GM18526 (cell line): Measurements from ENCODE around the gene POLR2A.
"Not testable (repeated sequence)": the region's sequence is repeated elsewhere in the genome, so short reads cannot be mapped to it uniquely, and the experiment has no call there.

Source experiments
- POLR2A ChIP-seq: IDR thresholded peaks from 3 replicates; pipeline ENCODE4 v1.6.1; 2011; ENCODE audit not compliant: insufficient read length; ENCODE audit errors: extremely low read depth

POLR2A gene

DNA sequence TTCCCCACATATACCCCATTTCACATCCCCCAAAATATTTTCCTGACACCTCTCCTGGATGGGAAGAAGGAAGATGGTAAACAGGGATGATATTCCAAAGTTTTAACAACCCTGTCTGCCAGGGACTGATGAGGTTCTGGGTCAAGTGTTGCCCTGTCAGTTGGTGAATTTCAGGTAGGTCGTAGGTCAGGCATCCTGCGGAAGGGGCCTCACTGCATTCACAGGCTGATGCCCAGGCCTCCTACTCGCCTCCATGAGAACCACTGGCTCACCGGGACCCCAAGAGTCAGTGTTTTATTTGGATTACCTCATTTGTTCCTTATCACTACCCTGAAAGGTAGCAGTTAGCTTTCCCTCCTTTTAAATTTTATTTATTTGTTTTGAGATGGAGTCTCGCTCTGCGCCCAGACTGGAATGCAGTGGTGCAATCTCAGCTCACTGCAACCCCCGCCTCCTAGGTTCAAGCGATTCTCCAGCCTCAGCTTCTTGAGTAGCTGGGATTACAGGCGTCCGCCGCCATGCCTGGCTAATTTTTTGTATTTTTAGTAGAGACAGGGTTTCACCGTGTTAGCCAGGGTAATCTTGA lies 15.3 kb upstream of the POLR2A start:
- no peak for TF ChIP-seq POLR2A

DNA sequence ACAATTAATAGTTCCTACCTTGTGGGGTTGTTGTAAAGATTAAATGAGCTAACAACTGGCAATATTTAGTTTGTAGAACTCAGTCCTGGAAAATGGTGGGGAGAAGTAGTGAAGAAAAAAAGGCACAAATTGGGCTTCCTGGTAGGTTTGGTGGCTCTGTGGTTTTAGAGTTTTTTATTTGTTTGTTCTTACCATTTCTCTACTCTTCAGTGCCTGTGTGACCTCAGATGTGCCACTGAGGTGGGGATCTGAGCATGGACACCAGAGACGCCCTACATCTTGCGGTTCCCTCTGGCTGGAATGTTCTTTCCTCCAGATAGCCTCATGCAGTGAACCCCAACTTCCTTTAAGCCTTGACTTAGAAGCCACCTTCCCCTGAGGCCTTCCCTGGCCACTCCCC lies 12.4 kb upstream of the POLR2A start:
- TF ChIP-seq POLR2A, result no peak

DNA sequence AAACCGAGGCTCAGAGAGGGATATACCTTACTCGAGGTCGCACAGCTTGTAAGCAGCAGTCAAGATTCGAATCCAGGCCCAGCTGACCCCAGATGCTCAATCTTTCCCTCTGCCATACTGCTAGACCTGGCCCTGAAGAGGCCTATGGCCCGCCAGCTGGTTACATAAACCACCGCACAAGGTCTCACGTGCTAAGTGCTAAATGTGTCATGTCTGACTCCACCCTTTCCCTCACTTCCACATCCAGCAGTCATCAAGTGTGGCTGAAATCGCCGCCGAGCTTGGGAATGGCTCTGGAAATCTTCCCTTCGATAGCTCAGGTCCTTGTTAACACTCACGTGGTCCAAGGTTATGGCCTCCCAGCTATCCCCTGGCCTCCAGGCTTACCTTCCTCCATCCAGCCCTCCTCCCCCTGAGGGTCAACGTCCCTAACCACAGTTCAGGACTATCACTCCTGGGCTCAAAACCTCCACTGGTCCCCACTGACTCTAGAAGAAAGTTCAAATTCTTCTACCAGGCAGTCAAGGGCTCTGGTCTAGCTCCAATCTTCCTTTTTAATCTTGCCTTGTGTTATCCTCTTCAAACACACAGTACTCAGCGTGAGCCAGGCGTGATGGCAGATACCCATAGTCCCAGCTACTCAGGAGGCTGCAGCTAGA lies 8.3 kb upstream of the POLR2A start:
- no peak for TF ChIP-seq POLR2A

DNA sequence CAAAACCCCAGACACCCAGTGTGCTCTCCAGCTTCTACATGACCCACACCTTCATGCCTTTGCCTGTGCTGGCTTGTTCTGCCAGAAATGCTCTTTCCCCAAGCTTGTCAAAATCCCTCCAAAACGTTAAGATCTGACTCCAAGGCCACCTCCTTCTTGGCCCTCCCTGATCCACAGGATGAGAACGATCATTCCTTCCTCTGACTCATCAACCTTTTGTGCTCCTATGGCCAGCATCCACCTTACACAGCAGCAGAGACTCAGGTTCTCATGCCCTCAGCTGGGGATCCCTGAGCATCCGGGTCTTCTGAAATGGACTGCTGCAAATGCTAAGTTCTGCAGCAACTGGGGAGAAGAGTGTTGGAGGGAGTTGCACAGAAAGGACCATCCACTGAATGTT lies 7.7 kb upstream of the POLR2A start:
- TF ChIP-seq POLR2A, result no peak

GRCh38 chr17:7476951-7477350 lies 7.2 kb upstream of the POLR2A start:
- TF ChIP-seq POLR2A, result no peak

GRCh38 chr17:7477392-7478275 lies 6.5 kb upstream of the POLR2A start:
- TF ChIP-seq POLR2A, result no peak

DNA sequence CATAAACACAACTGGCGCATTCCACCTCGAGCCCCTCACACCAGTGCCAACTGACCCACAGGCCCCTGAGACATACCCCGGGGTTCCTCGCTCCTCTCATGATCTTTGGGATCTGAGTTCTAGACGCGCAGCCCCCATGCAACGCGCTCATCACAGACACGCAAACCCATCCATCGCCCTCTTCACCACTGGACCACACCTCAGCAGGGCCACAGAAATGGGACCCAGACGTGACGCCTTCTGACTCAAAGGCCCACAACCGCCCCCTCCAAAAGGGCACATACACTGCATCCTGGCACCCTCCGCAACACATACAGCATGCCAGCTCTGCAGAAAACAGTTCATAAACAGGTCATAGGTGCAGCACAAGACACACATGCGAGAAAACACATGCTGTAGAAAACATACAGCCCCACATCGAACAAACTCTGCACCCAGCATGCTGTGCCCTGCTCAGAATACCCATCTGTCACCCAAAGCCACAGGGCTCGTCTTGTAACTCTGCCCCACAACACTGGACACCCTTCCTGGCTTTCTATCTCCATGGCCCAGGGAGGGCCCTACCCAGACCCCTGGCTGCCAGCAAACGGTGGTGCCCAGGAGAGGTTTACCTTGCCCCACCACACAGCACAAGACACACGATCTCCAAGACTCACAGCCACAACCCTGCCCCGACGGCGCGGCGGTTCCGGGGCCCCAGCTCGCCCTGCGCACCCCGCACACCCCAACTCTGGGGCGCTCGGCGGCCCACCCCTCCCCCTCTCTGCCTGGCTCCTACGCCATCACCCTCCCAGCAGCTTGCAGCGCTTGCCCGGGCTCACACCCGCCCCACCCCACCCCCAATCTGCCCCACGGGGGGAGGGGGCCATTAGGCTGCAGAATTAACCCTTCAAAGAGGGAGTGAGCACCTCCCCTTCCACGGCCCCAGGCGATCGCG lies 5.6 kb upstream of the POLR2A start:
- no peak for TF ChIP-seq POLR2A

GRCh38 chr17:7479213-7480088 lies 4.7 kb upstream of the POLR2A start, which contains the start of gene ZBTB4:
TSS of gene ZBTB4 (minus strand) at chr17:7479631. CDS start at chr17:7466801, 12,830 bp downstream.
- TF ChIP-seq POLR2A, result peak; percentile 39

DNA sequence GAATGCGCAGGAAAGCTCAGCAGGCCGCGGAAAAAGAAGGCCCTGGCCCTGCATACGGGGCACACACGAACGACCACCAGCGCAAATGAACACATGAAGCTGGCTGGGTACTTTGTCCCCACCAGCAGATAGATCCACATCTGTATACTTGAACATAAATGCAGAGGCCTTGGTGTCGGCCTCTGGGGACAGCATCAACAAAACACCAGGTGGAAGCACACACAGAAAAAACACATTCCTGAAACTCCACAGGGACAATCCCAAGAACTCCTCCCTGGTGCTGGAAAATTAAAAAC lies 4.1 kb upstream of the POLR2A start:
- TF ChIP-seq POLR2A, result no peak

- TF ChIP-seq POLR2A, result not testable (repeated sequence)
These were observed 2.9 kb upstream of the POLR2A start, which contains the start of gene SLC35G6 for GRCh38 chr17:7481275-7481674. TSS of gene SLC35G6 (plus strand) at chr17:7481446. CDS start at chr17:7481517, 71 bp downstream.

GRCh38 chr17:7483255-7484066 lies 705 bp upstream of the POLR2A start:
- TF ChIP-seq POLR2A, result peak; percentile 79

GRCh38 chr17:7484919-7485377 lies 782 bp downstream of the POLR2A start:
- no peak for TF ChIP-seq POLR2A

GRCh38 chr17:7486181-7486580 lies 2.0 kb downstream of the POLR2A start:
- TF ChIP-seq POLR2A, result no peak

DNA sequence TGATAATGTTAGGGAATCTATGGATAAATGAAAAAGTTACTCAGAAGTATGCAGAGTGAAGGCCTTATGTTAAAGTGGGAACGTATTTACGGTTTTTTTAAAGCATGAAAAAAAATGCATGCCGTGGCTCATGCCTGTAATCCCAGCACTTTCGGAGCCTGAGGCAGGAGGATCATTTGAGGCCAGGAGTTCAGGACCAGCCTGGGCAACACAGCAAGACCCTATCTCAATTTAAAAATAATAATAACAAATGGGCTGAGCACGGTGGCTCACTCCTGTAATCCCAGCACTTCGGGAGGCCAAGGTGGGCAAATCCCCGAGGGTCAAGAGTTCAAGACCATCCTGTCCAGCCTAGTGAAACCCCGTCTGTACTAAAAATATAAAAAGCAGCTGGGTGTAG lies 6.0 kb downstream of the POLR2A start:
- TF ChIP-seq POLR2A, result no peak

DNA sequence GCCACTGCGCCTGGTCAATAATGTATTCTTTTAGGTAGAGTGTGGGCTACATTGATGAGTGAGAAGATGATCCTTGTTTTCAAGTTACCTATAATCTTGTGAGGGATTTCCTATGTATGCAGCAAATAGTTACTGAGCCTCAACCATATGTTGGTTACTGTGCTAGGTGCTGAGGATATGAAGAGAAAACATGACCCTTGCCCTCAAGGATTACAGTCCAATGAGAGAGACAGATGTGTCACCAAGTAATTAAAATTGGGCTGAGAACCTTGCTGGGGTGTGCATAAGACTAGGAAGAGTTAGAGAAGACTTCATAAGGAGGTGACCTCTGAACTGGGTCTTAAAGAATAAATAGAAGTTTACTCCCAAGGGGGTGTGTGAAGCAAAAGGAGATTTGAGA lies 7.4 kb downstream of the POLR2A start:
- no peak for TF ChIP-seq POLR2A
